Tibial artery (tissue), 4 donors: ENCODE measurements around the gene GAPDH.
A peak's percentile ranks its signal among the peaks of the same experiment; 100 is the strongest.
"Not testable (repeated sequence)": the region's sequence is repeated elsewhere in the genome, so short reads cannot be mapped to it uniquely, and the experiment has no call there.

Source experiments
- DNase-seq, 2 donors: peaks; one replicate each; pipeline ENCODE4 v3.0.0-alpha.2; 2019
- H3K27ac ChIP-seq, 2 donors: fragments of 200-600 bp; sonication (generic) in 1 of 2; 1 replicate in 1 of 2; 2 replicates in 1 of 2; pipeline ENCODE4 v1.5.1; 2018 to 2019; ENCODE audit warnings: mild to moderate bottlenecking in 1 of 2
- H3K27me3 ChIP-seq, 2 donors: fragments of 200-600 bp; sonication (generic) in 1 of 2; one replicate each; pipeline versions ENCODE4 v1.5.1 to v1.6.0; 2016 to 2019
- H3K36me3 ChIP-seq, 3 donors: fragments of 200-600 bp; sonication (generic) in 2 of 3; one replicate each; pipeline ENCODE4 v1.5.1; 2016 to 2019; ENCODE audit warnings: mild to moderate bottlenecking in 2 of 3
- H3K4me1 ChIP-seq, 4 donors: fragments of 200-600 bp; sonication (generic) in 2 of 4; 1 replicate in 3 of 4; 2 replicates in 1 of 4; pipeline ENCODE4 v1.5.1; 2016 to 2019
- H3K4me3 ChIP-seq, 2 donors: fragments of 200-600 bp; sonication (generic) in 1 of 2; 1 replicate in 1 of 2; 2 replicates in 1 of 2; pipeline ENCODE4 v1.5.1; 2018 to 2019; ENCODE audit warnings: mild to moderate bottlenecking in 2 of 2
- H3K9me3 ChIP-seq, 3 donors: fragments of 200-600 bp; sonication (generic) in 1 of 3; one replicate each; pipeline ENCODE4 v1.5.1; 2016 to 2019
- intact Hi-C: fragments of 100-400 bp; cut with DNase I; formaldehyde crosslinking; loops from one replicate; pipeline ENCODE4 v1.15.0; 2023; ENCODE audit warnings: low total_unique reads
- TF ChIP-seq, protein P1 (sequence below), 2 experiments: fragments of 200-600 bp in 1 of 2; fragments of 450-650 bp in 1 of 2; IDR thresholded peaks; one replicate each; pipeline ENCODE4 v1.5.1; 2017 to 2019; ENCODE audit warnings: antibody characterized with exemption in 2 of 2, mild to moderate bottlenecking in 1 of 2, moderate library complexity in 1 of 2

The GAPDH gene

GRCh38 chr12:6533923-6534694 lies at the start of gene GAPDH:
TSS of gene GAPDH (plus strand) at chr12:6534517. CDS start at chr12:6534833, 316 bp downstream.
- H3K36me3 ChIP-seq: peaks cover 42 to 56% (median 52%) of the 10 kb centered on the region in 3 donors
- no peaks in the 10 kb centered on the region for H3K9me3 ChIP-seq
- intact Hi-C loops: loop anchor here (2.0 to 10.0 kb wide), 4 partner anchors 42 to 319 kb away; partner anchors contain the start of genes MRPL51, NCAPD2 and TNFRSF1A

GRCh38 chr12:6488240-6488639 lies 46.1 kb upstream of the GAPDH start:
- Histone ChIP-seq H3K27me3 (no peaks in the 10 kb centered on the region), H3K4me1 (peaks cover 0 to 10% (median 9%) of the 10 kb centered on the region in 4 donors), H3K9me3 (no peaks in the 10 kb centered on the region), H3K27ac (no peak overlapping the region), H3K4me3 (no peak overlapping the region), H3K36me3 (peaks cover 8 to 15% (median 12%) of the 10 kb centered on the region in 3 donors)
- no peak for DNase-seq
- intact Hi-C loops: no loop called here
- TF ChIP-seq, protein P1, sequence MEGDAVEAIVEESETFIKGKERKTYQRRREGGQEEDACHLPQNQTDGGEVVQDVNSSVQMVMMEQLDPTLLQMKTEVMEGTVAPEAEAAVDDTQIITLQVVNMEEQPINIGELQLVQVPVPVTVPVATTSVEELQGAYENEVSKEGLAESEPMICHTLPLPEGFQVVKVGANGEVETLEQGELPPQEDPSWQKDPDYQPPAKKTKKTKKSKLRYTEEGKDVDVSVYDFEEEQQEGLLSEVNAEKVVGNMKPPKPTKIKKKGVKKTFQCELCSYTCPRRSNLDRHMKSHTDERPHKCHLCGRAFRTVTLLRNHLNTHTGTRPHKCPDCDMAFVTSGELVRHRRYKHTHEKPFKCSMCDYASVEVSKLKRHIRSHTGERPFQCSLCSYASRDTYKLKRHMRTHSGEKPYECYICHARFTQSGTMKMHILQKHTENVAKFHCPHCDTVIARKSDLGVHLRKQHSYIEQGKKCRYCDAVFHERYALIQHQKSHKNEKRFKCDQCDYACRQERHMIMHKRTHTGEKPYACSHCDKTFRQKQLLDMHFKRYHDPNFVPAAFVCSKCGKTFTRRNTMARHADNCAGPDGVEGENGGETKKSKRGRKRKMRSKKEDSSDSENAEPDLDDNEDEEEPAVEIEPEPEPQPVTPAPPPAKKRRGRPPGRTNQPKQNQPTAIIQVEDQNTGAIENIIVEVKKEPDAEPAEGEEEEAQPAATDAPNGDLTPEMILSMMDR (IDR thresholded peaks at IDR 0.05): no peak

More at GRCh38 chr12:6533923-6534694, at the start of gene GAPDH:
- TF ChIP-seq, protein P1 (IDR thresholded peaks at IDR 0.05): no peak
- no peaks in the 10 kb centered on the region for H3K27me3 ChIP-seq
- peak; percentile 86 to 97 for DNase-seq
- peak within 1 kb of the TSS; percentile 81 to 98 for H3K4me3 ChIP-seq
- H3K4me1 ChIP-seq: peaks cover 0 to 51% (median 43%) of the 10 kb centered on the region in 4 donors
- peak within 1 kb of the TSS; percentile 95 to 98 for H3K27ac ChIP-seq

DNA sequence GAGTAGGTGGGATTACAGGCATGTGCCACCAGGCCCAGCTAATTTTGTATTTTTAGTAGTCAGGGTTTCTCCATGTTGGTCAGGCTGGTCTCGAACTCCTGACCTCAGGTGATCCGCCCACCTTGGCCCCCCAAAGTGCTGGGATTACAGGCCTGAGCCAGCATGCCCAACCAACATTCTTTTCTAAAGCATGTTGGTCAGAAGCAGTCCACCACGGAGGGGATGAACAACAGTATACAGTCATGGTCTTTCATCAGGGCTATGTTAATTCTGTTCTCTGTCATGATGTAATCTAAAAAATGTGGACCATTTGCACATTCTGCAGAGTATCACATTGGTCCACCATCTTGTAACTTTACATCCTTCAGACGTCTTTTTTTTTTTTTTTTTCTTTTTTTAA lies 44.9 kb upstream of the GAPDH start:
- H3K4me3 ChIP-seq: no peak overlapping the region
- TF ChIP-seq, protein P1 (IDR thresholded peaks at IDR 0.05): no peak
- no peaks in the 10 kb centered on the region for H3K9me3 ChIP-seq
- intact Hi-C loops: no loop called here
- peaks cover 8 to 15% (median 12%) of the 10 kb centered on the region in 3 donors for H3K36me3 ChIP-seq
- no peak overlapping the region for H3K27ac ChIP-seq
- H3K27me3 ChIP-seq: no peaks in the 10 kb centered on the region
- DNase-seq: no peak
- H3K4me1 ChIP-seq: peaks cover 0 to 15% (median 12%) of the 10 kb centered on the region in 4 donors

DNA sequence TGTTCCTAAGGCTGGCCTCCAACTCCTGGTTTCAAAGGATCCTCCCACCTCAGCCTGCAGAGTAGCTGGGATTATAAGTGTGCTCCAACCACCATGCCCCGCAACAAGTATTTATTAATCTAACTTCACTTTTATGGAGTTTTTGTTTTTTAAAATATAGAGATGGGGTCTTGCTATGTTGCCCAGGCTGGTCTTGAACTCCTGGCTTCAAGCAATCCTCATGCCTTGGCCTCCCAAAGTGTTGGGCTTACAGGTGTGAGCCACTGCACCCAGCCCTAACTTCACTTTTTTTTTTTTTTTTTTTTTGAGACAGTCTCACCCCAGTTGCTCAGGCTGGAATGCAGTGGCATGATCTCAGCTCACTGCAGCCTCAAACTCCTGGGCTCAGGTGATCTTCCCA lies 43.6 kb upstream of the GAPDH start:
- DNase-seq, H3K27ac ChIP-seq, H3K4me3 ChIP-seq, H3K9me3 ChIP-seq, H3K27me3 ChIP-seq: not testable (repeated sequence)
- intact Hi-C loops: loop anchor here (5.0 kb wide), 1 partner anchor 42 kb away; the partner anchor contains the start of gene GAPDH
- H3K4me1 ChIP-seq: peaks cover 0 to 27% (median 23%) of the 10 kb centered on the region in 4 donors
- peaks cover 12 to 15% (median 12%) of the 10 kb centered on the region in 3 donors for H3K36me3 ChIP-seq

DNA sequence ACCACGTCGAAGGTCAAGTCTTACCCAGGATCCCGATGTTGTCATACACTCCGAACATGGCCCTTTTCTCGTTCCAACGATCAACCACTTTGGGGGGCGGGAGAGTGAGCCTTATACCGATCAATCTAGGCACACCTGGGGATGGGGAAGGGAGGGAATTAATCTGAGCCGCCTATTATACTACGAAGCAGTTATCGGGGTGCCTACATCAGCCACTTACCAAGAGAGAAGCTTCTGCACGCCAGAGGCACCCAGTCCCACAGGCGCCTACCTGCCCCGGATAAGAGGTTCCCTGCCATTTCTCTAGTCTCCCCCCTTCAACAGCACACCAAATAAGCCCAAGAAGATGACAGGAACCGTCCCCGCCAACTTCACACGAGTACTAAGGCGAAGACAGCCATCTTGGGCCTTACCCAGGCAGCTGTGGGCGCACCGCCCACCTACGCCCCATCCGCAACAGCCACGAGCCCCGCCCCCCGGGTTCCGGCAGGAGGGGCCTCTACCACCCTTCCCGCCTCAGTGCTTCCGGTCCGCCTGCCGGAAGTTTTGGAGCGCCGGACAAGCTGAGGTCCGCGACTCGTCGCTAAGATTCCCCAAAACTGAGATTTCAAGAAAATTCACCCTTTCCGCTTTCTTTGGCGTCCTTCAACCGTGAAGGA lies 41.4 kb upstream of the GAPDH start, which contains the start of gene MRPL51:
MRPL51 (minus strand) TSS at position 425 of the 659 bp plus-strand sequence; CDS start at position 299, 126 bp downstream.
- TF ChIP-seq, protein P1 (IDR thresholded peaks at IDR 0.05): no peak
- intact Hi-C loops: loop anchor here (5.0 kb wide), 1 partner anchor 39 kb away; the partner anchor contains the start of gene GAPDH
- peaks cover 0 to 27% (median 23%) of the 10 kb centered on the region in 4 donors for H3K4me1 ChIP-seq
- no peaks in the 10 kb centered on the region for H3K27me3 ChIP-seq
- H3K27ac ChIP-seq: peak within 1 kb of the TSS; percentile 94 to 97
- peak; percentile 97 for DNase-seq
- H3K9me3 ChIP-seq: no peaks in the 10 kb centered on the region
- H3K36me3 ChIP-seq: peaks cover 12 to 32% (median 21%) of the 10 kb centered on the region in 3 donors
- H3K4me3 ChIP-seq: peak within 1 kb of the TSS; percentile 75 to 97
